HS-27A (cell line): Measurements from ENCODE around the gene CNOT10.

Experiments
- DNase-seq: peaks from one replicate; pipeline ENCODE4 v3.0.0-alpha.2; 2012; ENCODE audit warnings: low read depth, missing footprints

The CNOT10 gene

GRCh38 chr3:32818970-32819511, 134.1 kb downstream of the CNOT10 start:
- no peak for DNase-seq

GRCh38 chr3:32819551-32820348, 134.8 kb downstream of the CNOT10 start:
- no peak for DNase-seq

GRCh38 chr3:32820430-32820829, 135.4 kb downstream of the CNOT10 start:
- no peak for DNase-seq

- DNase-seq = no peak
Observed at GRCh38 chr3:32820971-32821685, 136.1 kb downstream of the CNOT10 start.

- DNase-seq = no peak
Observed at GRCh38 chr3:32821686-32822296, 136.8 kb downstream of the CNOT10 start.

GRCh38 chr3:32822609-32823498, 137.9 kb downstream of the CNOT10 start:
- no peak for DNase-seq
